Endothelial cell (in vitro differentiated cells): ENCODE data around the gene RERG. TPM values are rescaled to one million over a fixed set of nuclear protein-coding genes. Genes with fewer than 3 reads are reported as not detected.

Experiments used
- DNase-seq: peaks from one replicate; pipeline ENCODE4 v3.0.0; 2021; ENCODE audit warnings: low spot score
- H3K27ac Mint-ChIP-seq: one replicate; pipeline ENCODE4 v1.8.0; 2021; ENCODE audit warnings: mixed read lengths, inconsistent platforms; ENCODE audit not compliant: unreplicated experiment
- H3K27me3 Mint-ChIP-seq: one replicate; pipeline ENCODE4 v1.8.0; 2021; ENCODE audit warnings: mild to moderate bottlenecking, moderate library complexity, mixed read lengths, inconsistent platforms; ENCODE audit not compliant: unreplicated experiment
- H3K36me3 Mint-ChIP-seq: one replicate; pipeline ENCODE4 v1.8.0; 2021; ENCODE audit warnings: mild to moderate bottlenecking, low read depth, mixed read lengths, inconsistent platforms; ENCODE audit not compliant: unreplicated experiment
- H3K4me1 Mint-ChIP-seq: one replicate; pipeline ENCODE4 v1.8.0; 2021; ENCODE audit warnings: mild to moderate bottlenecking, mixed read lengths, inconsistent platforms; ENCODE audit not compliant: unreplicated experiment
- H3K4me3 Mint-ChIP-seq: one replicate; pipeline ENCODE4 v1.8.0; 2021; ENCODE audit warnings: mild to moderate bottlenecking, mixed read lengths, inconsistent platforms; ENCODE audit not compliant: unreplicated experiment
- H3K9me3 Mint-ChIP-seq: one replicate; pipeline ENCODE4 v1.8.0; 2021; ENCODE audit warnings: mixed read lengths, inconsistent platforms; ENCODE audit not compliant: unreplicated experiment
- total RNA-seq: library from RNA; stranded (reverse); fragmentation: NEBNext Ultra II Directional; extraction: Animal tissue kit (Norgen Biotek cat#: 25700); gene quantifications from one replicate; pipeline ENCODE4 v1.2.1, GENCODE V29; 2021; ENCODE audit not compliant: unreplicated experiment
- TF ChIP-seq, protein P1 (sequence below): fragments of 200-600 bp; sonication (generic); IDR thresholded peaks from one replicate; pipeline ENCODE4 v1.5.0; 2021; ENCODE audit warnings: antibody characterized with exemption; ENCODE audit not compliant: unreplicated experiment

RERG gene
- total RNA-seq, 1 donor from 2014 or later: 2.5 TPM

DNA sequence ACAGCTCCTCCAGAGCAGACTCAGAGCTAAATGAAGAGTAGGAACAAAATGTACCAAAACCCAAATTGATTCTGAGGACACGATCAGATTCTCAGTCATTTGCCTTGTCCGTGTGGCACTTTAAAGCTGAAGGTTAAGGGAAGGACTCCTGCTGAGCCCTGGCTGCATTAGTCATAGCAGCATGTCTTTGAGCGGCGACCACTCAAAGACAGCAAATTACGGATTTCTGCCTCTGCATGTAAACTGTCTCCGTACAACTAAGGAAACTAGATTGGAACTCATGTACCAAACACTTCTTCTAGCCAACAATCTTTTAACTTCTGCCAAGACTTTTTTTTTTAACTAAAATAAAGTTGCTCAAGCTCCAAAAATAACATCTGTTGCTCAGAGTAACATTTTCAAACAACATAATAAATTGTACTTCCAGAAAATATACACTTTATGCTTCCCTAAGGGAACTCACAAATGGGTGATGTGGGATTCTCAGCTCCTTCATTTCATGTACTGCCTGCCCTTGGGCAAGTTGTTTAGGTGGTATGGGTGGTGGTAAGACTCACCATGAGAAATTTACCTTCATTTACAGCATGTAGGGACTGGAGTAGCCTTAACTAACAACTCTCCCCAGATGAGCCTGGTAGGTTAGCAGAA is 56.1 kb downstream of the RERG start:
- Mint-ChIP-seq H3K9me3 (no peaks in the 10 kb centered on the region), H3K36me3 (no peaks in the 10 kb centered on the region), H3K4me3 (no peak overlapping the region), H3K4me1 (no peaks in the 10 kb centered on the region), H3K27me3 (no peaks in the 10 kb centered on the region), H3K27ac (no peak overlapping the region)
- TF ChIP-seq, protein P1, sequence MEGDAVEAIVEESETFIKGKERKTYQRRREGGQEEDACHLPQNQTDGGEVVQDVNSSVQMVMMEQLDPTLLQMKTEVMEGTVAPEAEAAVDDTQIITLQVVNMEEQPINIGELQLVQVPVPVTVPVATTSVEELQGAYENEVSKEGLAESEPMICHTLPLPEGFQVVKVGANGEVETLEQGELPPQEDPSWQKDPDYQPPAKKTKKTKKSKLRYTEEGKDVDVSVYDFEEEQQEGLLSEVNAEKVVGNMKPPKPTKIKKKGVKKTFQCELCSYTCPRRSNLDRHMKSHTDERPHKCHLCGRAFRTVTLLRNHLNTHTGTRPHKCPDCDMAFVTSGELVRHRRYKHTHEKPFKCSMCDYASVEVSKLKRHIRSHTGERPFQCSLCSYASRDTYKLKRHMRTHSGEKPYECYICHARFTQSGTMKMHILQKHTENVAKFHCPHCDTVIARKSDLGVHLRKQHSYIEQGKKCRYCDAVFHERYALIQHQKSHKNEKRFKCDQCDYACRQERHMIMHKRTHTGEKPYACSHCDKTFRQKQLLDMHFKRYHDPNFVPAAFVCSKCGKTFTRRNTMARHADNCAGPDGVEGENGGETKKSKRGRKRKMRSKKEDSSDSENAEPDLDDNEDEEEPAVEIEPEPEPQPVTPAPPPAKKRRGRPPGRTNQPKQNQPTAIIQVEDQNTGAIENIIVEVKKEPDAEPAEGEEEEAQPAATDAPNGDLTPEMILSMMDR: no peak
- no peak for DNase-seq

DNA sequence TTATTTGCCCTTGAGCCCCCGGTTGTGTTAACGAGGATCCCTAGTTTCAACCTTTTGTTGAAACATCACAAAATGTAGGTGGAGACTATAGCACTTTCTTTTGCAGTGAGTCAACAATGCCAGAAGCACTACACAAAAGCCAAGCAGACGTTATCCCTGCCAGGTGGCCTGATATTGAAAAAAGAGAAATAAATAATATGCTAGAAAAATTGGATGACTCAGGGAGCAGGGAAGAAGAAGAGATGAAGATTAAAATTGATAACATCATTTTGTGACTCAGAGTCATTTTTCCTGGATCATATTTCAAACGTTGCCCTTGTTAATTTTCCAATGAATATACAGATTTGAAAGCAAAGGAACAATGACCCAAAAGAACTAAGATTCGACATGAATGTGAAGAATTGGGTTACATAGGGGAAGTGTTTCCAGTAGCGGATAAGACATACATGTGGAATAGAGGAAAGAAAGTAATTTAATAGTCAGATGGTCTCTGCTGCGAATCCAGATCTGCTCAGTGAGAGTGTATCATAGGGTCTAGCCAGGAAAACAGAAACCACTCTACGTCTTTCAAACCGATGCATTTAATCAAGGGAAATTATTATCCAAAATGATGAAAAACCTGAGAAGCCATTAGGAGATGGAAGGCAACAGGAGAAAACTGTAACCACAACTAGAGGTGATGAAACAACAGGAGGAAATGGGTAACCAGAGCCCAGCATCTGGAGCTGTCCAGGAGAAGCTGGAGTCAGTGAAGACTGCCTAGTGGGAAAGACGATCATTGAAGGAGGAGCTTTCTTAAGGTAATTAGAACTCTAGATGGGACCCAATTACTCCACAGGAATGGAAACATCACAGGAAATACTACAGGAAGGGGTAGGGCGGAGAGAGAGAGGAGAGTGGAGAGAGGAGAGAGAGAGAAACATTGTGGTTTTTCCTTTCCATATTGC is 57.9 kb downstream of the RERG start:
- Mint-ChIP-seq H3K36me3 (no peaks in the 10 kb centered on the region), H3K4me1 (no peaks in the 10 kb centered on the region), H3K4me3 (no peak overlapping the region), H3K9me3 (no peaks in the 10 kb centered on the region), H3K27ac (no peak overlapping the region), H3K27me3 (peaks cover under 1% of the 10 kb centered on the region)
- DNase-seq: no peak
- TF ChIP-seq, protein P1: no peak

DNA sequence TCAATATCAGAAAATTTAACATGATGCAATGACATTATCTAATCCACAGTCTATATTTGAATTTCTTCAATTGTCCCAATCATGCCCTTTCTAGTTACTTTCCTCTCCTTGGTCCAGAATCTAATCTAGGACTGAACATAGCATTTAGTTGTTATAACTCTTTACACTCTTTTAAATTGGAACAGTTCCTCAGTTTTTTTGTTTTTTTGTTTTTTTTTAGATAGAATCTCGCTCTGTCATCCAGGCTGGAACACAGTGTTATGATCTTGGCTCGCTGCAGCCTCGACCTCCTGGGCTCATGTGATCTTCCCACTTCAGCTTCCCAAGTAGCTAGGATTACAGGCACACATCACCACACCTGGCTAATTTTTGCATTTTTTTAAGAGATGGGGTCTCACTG is 63.1 kb downstream of the RERG start:
- H3K9me3 Mint-ChIP-seq: no peaks in the 10 kb centered on the region
- H3K27me3 Mint-ChIP-seq: peaks cover 2% of the 10 kb centered on the region
- no peak overlapping the region for H3K27ac Mint-ChIP-seq
- H3K36me3 Mint-ChIP-seq: no peaks in the 10 kb centered on the region
- H3K4me3 Mint-ChIP-seq: no peak overlapping the region
- TF ChIP-seq, protein P1: no peak
- no peaks in the 10 kb centered on the region for H3K4me1 Mint-ChIP-seq
- no peak for DNase-seq

DNA sequence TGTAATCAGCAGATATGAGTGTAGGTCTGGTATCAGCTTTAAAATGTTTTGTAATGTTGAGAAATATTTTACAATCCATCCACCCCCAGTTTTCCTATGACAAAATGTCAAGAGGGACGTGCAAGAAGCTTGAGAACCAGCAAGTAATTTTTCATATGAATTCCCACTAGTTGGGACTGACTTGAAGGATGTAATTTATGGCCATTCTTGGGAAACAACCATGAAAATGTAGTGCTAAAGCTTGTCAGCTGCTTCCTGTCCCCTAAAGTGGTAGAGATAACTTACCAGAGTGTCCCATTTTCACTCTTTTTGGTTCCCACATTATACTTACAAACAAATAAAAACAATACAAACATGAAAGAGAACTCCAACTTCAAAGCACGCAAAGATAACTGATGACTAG is 63.9 kb downstream of the RERG start:
- peaks cover 2% of the 10 kb centered on the region for H3K27me3 Mint-ChIP-seq
- H3K4me3 Mint-ChIP-seq: no peak overlapping the region
- no peak for DNase-seq
- no peaks in the 10 kb centered on the region for H3K4me1 Mint-ChIP-seq
- no peaks in the 10 kb centered on the region for H3K9me3 Mint-ChIP-seq
- TF ChIP-seq, protein P1: no peak
- no peaks in the 10 kb centered on the region for H3K36me3 Mint-ChIP-seq
- no peak overlapping the region for H3K27ac Mint-ChIP-seq

DNA sequence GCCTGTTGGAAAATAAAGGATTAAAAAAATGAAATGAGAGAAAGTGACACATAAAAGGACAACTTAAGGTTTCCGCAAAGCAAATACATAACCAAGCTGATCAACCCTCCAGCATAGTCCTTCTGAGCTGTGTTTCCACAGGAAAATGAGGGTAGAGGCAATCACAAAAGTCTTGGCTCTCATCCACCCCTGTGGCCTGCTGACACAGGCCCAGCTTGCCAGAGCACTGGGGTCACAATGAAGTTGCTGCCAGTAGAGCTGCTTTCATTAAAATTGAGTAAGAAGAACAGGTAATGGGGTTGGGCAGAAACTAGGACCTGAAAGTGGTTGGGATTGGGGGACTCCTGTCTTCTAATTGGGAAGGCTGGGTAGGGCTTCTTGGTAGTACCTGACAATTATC is 65.9 kb downstream of the RERG start:
- Mint-ChIP-seq H3K4me3 (no peak overlapping the region), H3K27ac (no peak overlapping the region), H3K27me3 (peaks cover 2% of the 10 kb centered on the region), H3K9me3 (no peaks in the 10 kb centered on the region), H3K36me3 (no peaks in the 10 kb centered on the region), H3K4me1 (no peaks in the 10 kb centered on the region)
- no peak for DNase-seq
- TF ChIP-seq, protein P1: no peak
